GM18873 (cell line): ENCODE data around the gene PFDN6.
"Not testable (repeated sequence)": the region's sequence is repeated elsewhere in the genome, so short reads cannot be mapped to it uniquely, and the experiment has no call there.

ENCODE experiments used
- ATAC-seq: cut with Tn5 transposase; IDR thresholded peaks from one replicate; pipeline ENCODE4 v1.9.1; 2021; ENCODE audit warnings: mild to moderate bottlenecking, moderate library complexity, moderate number of reproducible peaks; ENCODE audit not compliant: unreplicated experiment, low FRiP score

The PFDN6 gene

DNA sequence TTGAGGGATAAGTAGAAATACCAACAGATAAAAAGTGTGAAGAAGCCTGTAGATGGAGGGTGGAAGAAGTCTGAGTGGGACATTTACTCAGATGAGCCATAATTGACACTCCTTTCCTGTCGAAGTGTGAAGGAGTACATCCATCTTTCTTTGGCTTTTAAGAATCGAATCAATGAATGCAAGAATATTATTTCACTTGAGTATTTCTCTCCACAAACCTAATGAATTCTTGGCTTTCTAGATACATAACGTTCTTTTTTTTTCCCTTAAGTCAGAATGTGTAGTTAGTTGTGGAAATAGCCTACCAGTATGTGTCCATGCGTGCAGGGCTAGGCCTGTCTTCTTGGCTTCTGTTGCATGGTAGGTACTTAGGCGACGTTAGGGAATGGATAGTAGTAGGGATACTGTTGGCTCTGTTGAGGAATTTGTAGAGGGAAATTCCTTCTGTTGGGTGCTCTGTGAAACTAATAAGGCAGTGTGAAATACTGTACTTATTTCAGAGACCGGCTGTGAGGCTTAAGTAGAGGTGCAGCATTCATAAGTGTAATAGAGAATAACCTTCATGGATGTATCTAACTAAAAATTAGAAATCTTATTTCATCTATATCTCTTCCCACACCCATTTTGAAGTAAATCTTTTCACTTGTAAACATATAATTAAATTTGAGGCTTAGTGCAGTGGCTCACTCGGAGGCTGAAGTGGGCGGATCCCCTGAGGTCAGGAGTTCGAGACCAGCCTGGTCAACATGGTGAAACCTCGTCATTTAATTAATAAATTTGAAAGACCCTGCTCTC is 16.1 kb upstream of the PFDN6 start:
- no peak for ATAC-seq

DNA sequence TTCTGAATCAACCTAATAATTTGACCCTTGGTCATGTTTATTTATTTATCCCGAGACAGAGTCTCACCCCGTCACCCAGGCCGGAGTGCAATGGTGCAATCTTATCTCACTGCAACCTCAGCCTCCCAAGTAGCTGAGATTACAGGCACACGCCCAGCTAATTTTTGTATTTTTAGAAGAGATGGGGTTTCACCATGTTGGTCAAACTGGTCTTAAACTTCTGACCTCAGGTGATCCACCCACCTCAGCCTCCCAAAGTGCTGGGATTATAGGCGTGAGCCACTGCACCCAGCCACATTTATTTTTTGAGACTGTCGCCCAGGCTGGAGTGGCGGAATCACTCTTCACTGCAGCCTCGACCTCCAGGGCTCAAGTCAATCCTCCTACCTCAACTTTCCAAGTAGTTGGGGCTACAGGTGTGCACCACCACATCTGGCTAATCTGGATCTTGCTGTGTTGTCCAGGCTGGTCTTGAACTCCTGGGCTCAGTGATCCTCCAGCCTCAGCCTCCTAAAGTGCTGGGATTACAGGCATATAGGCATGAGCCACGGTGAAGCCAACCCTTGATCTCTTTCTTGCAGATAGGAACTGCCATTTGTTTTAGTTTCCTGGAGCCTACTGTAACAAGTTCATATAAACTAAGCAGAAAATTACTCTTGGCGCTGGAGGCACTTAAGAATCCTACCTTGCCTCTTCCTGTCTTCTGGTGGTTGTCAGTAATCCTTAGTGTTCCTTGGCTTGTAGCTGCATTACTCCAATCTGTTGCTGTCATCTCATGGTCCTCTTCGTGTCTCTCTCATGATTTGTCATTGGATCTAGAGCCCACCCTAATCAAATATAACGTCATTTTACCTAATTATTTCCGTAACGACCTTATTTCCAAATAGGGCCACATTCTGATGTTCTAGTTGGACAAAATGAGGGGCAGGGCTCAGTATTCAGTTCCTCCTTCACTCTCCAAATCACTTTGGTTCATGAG is 15.2 kb upstream of the PFDN6 start:
- ATAC-seq = no peak

DNA sequence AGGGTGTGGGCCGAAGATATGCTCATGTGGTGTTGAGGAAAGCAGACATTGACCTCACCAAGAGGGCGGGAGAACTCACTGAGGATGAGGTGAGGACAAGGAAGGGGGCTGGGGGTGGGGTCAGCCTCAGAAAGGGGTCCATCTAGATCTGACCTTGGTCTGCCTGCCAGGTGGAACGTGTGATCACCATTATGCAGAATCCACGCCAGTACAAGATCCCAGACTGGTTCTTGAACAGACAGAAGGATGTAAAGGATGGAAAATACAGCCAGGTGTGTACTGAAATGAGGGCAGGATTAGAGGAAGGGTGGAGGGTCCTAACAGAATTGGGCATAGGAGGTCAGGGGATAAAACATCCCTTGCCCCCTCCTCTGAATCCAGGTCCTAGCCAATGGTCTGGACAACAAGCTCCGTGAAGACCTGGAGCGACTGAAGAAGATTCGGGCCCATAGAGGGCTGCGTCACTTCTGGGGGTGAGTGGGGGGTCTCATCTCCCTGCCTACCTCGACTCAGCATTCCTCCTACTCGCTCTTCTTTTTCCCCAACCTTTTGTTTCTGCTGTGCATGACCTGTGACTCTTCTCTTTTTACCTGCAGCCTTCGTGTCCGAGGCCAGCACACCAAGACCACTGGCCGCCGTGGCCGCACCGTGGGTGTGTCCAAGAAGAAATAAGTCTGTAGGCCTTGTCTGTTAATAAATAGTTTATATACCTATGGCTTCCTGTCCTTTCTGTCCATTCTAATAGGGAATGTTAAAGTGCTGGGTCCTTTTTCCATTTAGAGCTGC is 13.4 kb upstream of the PFDN6 start:
- not testable (repeated sequence) for ATAC-seq

DNA sequence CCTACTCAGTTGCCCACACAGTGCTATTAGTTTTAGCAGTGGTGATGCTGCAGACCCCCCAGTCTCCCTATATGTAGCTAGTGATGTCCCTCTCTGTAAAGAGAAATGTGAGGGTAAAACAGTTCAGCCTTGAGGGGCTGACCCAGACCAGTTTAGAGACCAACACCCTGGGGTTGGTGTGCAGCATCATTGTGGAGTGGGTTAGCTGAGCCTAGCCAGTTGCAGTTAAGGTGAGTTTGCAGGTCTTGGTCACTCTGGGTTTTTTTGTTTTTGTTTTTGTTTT is 12.9 kb upstream of the PFDN6 start:
- ATAC-seq = no peak

DNA sequence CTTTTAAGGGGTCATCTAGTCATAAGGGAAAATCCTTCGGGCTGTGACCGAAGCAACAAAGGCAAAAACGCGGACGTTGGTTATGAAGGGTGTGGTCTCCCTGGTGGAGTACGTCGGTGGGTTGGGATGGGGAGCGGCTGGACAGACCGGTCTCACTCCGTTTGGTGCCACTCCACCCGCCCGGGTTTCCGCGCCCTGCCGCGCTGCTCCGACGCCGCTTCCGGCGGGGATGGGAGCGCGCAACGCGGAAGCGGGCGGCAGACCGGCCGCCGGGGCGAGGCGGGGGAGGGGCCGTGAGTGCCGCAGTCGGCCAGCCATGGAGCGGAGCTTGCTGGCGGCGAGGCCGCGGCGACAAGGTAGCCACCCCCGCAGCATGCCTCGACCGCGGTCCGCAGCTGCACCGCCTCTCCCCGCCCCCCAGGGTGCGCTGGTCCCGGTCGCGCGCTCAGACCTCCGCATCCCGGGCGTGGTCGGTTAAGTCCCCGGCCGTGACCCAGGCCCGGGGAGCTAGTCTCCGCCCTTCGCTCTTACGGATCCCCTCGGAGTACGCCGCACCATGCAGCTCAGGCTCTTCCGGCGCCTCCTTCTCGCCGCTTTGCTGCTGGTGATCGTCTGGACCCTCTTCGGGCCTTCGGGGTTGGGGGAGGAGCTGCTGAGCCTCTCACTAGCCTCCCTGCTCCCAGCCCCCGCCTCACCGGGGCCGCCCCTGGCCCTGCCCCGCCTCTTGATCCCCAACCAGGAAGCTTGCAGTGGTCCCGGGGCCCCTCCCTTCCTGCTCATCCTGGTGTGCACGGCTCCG is 12.3 kb upstream of the PFDN6 start, which contains the start of gene B3GALT4:
Gene B3GALT4, plus strand, starts transcription at position 260 of the 799 bp plus-strand sequence. Its CDS starts 297 bp downstream, at position 557.
- ATAC-seq = peak; percentile 36

DNA sequence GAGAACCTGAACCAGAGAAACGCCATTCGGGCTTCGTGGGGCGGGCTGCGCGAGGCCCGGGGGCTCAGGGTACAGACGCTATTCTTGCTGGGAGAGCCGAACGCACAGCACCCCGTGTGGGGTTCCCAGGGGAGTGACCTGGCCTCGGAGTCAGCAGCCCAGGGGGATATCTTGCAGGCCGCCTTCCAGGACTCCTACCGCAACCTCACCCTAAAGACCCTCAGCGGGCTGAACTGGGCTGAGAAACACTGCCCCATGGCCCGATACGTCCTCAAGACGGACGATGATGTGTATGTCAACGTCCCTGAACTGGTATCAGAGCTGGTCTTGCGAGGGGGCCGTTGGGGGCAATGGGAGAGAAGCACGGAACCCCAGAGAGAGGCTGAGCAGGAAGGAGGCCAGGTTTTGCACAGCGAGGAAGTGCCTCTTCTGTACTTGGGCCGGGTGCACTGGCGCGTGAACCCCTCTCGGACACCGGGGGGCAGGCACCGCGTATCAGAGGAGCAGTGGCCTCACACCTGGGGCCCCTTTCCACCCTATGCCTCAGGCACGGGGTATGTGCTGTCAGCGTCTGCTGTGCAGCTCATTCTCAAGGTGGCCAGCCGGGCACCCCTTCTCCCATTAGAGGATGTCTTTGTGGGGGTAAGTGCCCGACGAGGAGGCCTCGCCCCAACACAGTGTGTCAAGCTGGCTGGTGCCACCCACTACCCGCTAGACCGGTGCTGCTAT is 11.6 kb upstream of the PFDN6 start:
- no peak for ATAC-seq

DNA sequence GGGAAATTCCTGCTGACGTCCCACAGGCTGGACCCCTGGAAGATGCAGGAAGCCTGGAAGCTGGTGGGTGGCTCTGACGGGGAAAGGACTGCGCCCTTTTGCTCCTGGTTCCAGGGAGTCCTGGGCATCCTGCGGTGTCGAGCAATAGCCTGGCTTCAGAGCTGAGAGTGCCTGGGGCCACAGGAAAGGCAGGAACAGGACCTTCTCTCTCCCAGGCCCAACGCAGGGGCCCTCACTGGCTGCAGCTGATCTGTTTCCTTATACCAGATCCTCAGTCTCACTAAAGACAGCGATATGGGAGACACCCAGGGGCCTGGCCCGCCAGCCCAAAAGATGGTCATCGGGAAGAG is 11.0 kb upstream of the PFDN6 start:
- no peak for ATAC-seq

DNA sequence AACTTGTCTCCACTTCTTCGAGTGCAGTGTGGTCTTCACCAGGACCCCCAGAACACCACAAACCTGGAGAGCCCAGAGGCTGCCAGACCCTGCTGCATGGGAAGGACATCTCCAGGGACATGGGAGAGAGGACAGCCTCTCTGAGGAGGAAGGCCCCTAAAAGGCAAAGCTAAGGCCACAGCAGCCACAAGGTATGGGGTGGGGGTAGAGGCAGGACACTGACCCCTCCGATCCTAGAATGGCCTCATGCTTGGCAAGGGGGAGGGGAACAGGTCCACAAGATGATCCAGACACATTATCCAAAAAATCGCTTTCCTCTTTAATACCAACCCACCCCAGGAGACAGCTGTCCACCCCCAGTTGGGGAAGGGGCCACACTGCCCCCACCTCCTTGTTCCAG is 10.6 kb upstream of the PFDN6 start:
- no peak for ATAC-seq

DNA sequence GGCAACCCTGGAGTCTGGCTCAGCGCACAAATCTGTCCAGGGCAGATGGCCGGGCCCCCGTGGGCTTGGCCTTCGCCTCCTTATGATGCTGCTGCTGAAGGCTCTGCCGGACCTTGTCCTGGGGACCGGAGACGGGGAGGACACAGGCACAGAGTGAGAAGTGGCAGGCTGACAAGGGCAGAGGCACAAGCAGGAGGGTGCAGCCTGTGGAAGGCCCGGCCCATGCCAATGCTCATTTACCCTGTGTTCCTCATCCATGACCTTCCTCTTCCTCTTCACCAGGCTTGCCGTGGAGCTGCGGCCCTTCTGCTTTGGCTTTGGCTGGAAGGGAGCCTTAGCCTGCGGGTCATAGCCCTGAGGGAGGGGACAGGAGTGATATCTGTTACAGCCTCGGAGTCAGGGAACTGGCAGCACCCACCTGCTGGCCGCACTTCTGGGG is 10.1 kb upstream of the PFDN6 start:
- ATAC-seq = no peak

DNA sequence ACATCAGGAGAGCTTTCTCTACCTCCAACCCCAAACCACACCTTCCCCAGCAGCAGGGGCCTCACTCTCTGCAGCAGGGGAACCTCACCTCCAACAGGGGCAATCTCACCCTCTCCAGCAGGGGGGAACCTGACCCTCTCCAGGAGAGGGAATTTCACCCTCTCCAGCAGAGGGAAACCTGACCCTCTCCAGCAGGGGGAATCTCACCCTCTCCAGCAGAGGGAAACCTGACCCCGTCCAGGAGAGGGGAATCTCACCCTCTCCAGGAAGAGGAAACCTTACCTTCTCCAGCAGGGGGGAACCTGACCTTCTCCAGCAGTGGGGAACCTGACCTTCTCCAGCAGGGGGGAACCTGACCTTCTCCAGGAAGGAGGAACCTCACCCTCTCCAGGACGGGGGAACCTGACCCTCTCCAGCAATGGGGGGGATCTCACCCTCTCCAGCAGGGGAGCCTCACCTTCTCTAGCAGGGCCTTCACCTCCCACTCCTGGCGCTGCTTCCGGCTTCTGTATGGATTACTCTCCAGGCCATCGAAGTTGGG is 9.4 kb upstream of the PFDN6 start:
- no peak for ATAC-seq

DNA sequence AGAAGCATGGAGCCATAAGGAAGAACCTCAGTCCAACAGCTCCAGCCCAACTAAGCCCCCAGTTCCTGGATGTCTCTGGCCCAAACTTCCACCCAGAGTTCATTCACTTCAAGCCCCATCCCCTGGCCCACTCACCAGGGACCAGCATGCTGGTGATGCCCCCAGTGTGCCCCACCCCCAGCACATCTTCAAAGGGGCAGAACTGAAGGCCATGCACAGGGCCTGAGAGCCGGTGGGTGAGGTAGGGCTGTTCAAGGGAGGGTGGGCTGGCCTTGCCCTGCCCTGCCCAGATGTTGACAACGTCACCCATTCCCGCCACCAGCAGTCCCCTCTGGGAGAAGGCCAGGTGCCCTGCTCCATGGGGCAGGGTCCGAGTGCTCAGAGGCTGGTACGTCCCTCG is 8.9 kb upstream of the PFDN6 start:
- ATAC-seq = no peak

DNA sequence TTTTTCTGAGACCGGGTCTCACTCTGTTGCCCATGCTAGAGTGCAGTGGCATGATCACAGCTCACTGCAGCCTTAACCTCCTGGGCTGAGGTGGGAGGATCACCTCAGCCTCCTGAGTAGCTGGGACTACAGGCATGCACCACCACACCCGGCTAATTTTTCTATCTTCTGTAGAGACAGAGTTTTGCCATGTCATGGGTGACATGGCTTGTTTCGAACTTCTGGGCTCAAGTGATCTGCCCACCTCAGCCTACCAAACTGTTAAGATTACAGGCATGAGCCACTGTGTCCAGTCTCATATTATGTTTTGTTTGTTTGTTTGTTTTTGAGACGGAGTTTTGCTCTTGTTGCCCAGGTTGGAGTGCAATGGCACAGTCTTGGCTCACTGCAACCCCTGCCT is 4.2 kb upstream of the PFDN6 start:
- ATAC-seq = not testable (repeated sequence)

DNA sequence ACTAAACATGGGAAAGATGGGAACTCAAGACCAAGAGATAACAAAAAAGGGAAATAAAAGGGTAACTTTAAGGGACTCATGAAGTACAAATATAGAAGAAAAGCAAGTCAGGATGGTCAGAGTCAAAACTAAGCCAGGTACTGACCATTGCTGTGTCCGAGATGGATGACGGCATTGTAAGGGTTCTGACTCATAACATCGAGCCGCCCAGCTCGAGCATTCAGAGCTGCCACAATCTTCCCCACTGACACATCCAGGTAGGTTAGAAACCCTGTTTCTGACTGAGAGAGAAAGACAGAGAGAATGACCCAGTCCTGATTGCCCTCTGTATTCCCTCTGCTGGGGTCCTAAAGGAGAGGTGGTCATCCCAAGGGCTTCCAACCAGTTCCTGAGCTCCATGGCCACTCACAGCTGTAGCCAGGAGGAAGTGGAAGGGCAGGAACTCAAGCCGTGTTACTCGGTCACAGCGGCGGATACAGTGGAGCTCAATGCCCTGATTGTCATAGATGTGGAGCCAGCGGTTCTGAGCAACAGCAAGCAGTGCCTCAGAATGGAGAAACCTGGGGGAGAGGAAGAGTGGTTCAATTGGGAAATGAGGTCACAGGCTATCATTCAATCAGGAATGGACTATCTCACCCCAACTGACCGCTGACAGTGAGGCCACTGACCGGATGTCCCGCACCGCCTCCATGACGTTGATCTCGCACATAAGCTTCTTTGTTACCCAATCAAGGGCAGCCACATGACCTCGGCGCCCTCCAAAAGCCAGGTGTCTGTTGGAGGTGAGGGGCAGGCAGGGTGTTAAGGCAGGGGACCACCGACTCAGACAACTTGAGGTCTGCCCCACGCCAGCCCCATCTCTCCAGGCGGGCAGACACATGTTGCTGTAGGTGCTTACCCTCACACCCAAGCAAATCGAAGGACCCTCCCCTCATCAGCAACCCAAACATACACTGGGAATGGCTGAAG is 2.2 kb upstream of the PFDN6 start:
- no peak for ATAC-seq

DNA sequence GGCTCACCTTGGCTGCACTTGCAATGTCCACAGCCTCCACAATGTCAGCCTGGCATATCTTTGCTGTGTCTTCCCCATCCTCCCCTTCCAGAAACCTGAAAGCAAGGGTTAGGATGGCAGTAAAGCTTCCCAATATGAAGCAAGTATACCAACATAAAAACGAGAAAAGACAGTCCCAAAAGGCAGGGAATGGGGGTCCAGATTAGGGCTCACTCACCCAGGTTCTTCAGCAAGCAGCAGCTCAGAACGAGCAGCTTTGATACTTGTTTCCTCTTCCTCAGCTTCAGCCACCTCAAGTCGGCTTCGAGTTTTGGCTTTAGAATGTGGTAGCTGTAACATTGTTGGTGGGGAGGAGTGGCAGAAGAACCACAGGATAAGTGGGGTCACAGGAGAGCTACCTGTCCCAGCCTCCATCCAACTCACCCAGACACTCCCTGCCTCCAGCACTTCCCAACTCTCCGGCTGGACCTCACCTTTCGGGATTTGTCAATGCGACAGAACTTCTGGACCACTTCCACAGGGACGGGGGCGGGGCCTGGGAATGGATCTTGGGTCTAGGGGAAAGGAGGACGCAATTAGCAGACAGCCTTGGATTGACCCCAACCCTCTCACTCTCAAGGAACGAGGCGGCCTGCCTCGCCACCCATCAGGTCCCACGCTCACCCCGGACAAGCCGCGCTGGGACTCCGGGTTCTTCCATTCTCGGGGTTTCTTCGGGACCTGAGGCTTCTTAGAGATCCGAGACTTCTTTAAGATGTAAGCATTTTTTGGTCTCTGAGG is 1.1 kb upstream of the PFDN6 start:
- ATAC-seq = no peak

DNA sequence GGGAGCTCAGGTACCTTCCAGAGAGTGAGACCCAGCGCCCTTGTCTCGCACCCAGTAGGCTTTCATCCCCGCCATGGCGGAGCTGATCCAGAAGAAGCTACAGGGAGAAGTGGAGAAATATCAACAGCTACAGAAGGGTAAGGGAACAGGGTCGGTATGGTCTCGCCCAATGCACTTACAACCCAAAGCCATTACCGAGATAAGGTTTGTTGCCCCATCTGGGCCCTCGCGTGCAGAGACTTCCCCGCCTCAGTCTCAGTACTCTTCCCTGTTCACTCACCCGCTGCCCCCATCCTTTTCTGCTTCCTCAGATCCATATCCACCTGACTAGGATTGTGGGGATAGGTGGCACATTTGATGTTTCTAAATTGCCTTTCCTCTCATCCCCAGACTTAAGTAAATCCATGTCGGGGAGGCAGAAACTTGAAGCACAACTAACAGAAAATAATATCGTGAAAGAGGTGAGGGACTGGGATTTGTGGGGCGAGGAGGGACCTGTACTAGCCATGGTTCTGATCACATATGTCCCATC is 449 bp downstream of the PFDN6 start:
- peak; percentile 6 for ATAC-seq

DNA sequence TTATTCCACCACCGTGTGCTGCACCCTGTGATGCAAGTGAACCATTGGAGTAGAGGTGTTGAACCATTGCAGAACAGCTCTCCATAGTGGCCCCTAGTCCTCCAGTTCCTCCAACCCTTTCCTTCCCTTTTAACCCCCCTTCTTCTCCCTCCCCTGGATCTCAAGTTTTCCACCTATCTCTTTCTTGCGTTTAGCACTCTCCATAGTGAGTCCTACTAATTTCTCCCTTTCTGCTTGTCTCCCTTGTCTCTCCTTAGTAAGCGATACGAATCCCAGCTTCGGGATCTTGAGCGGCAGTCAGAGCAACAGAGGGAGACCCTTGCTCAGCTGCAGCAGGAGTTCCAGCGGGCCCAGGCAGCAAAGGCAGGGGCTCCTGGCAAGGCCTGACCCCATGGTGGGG is 1.1 kb downstream of the PFDN6 start:
- no peak for ATAC-seq
